ENCODE measurements around the gene HS6ST2.

- no peak for TF ChIP-seq CTCF (conservative IDR thresholded peaks at IDR 0.05; ENCODE audit: low read length)
- no peak for TF ChIP-seq EZH2phosphoT487 (IDR thresholded peaks at IDR 0.05; ENCODE audit: borderline replicate concordance, low read depth, low read length)
These were observed 207.9 kb downstream of the HS6ST2 start for GRCh38 chrX:132750331-132751062.
